ENCODE measurements around the gene CADM2. TPM values are rescaled to one million over a fixed set of nuclear protein-coding genes. Genes with fewer than 3 reads are reported as not detected.

Gene CADM2
- total RNA-seq, 2 donors from 2014 or later = 24.1 to 29.8 TPM

GRCh38 chr3:85572426-85572825 lies 613.6 kb downstream of the CADM2 start:
- 94 to 96% methylated on average over 4 of the region's 4 CpGs for WGBS, 2 experiments (ENCODE audit: insufficient coverage in 1 of 2, insufficient read length in 1 of 2)
- no peak overlapping the region for H3K4me3 Mint-ChIP-seq

DNA sequence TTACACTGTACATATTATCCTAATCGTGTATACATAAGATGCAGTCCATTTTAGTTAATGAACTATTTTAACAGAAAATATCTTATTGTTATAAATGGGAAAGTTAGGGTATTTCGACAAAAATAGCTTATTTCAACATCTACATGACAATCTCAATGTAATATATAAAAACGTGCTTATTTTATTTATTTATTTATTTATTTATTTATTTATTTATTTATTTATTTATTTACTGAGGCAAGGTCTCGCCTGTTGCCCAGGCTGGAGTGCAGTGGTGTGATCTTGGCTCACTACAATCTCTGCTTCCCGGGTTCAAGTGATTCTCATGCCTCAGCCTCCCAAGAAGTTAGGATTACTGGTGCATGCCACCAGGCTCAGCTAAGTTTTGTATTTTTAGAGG lies 614.2 kb downstream of the CADM2 start:
- Mint-ChIP-seq H3K27me3 (ENCODE audit: insufficient read depth) (no peaks in the 10 kb centered on the region), H3K4me1 (peaks cover 7% of the 10 kb centered on the region), H3K9me3 (no peaks in the 10 kb centered on the region), H3K36me3 (ENCODE audit: low read depth) (no peaks in the 10 kb centered on the region), H3K27ac (no peak overlapping the region), H3K4me3 (no peak overlapping the region)
- H3K27ac ChIP-seq (ENCODE audit: low read depth, low read length) = no peak overlapping the region
- H3K9ac ChIP-seq (ENCODE audit: extremely low read depth, low read length, poor library complexity, severe bottlenecking) = no peak overlapping the region
- H3K4me1 ChIP-seq (ENCODE audit: control insufficient read depth, insufficient read depth, low read length) = no peaks in the 10 kb centered on the region
- H3K4me3 ChIP-seq (ENCODE audit: low read length) = no peak overlapping the region
- no peak for DNase-seq
- no peaks in the 10 kb centered on the region for H3K36me3 ChIP-seq (ENCODE audit: control insufficient read depth, insufficient read depth, low read length)
- TF ChIP-seq, protein P1, sequence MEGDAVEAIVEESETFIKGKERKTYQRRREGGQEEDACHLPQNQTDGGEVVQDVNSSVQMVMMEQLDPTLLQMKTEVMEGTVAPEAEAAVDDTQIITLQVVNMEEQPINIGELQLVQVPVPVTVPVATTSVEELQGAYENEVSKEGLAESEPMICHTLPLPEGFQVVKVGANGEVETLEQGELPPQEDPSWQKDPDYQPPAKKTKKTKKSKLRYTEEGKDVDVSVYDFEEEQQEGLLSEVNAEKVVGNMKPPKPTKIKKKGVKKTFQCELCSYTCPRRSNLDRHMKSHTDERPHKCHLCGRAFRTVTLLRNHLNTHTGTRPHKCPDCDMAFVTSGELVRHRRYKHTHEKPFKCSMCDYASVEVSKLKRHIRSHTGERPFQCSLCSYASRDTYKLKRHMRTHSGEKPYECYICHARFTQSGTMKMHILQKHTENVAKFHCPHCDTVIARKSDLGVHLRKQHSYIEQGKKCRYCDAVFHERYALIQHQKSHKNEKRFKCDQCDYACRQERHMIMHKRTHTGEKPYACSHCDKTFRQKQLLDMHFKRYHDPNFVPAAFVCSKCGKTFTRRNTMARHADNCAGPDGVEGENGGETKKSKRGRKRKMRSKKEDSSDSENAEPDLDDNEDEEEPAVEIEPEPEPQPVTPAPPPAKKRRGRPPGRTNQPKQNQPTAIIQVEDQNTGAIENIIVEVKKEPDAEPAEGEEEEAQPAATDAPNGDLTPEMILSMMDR (conservative IDR thresholded peaks at IDR 0.05) = no peak
- 96 to 100% methylated on average over 1 to 3 of the region's 5 CpGs for WGBS, 2 experiments (ENCODE audit: insufficient coverage in 1 of 2, insufficient read length in 1 of 2)
- H3K9me3 ChIP-seq (ENCODE audit: control insufficient read depth, low read length) = no peaks in the 10 kb centered on the region
- H3K27me3 ChIP-seq (ENCODE audit: control insufficient read depth, insufficient read depth, low read length, poor library complexity, severe bottlenecking) = no peaks in the 10 kb centered on the region

More at GRCh38 chr3:85572426-85572825, 613.6 kb downstream of the CADM2 start:
- Histone ChIP-seq H3K4me3 (ENCODE audit: low read length) (no peak overlapping the region), H3K27ac (ENCODE audit: low read depth, low read length) (no peak overlapping the region), H3K36me3 (ENCODE audit: control insufficient read depth, insufficient read depth, low read length) (no peaks in the 10 kb centered on the region), H3K9ac (ENCODE audit: extremely low read depth, low read length, poor library complexity, severe bottlenecking) (no peak overlapping the region), H3K9me3 (ENCODE audit: control insufficient read depth, low read length) (no peaks in the 10 kb centered on the region), H3K27me3 (ENCODE audit: control insufficient read depth, insufficient read depth, low read length, poor library complexity, severe bottlenecking) (no peaks in the 10 kb centered on the region), H3K4me1 (ENCODE audit: control insufficient read depth, insufficient read depth, low read length) (no peaks in the 10 kb centered on the region)
- Mint-ChIP-seq H3K4me1 (peaks cover 7% of the 10 kb centered on the region), H3K27me3 (ENCODE audit: insufficient read depth) (no peaks in the 10 kb centered on the region), H3K9me3 (no peaks in the 10 kb centered on the region), H3K27ac (no peak overlapping the region), H3K36me3 (ENCODE audit: low read depth) (no peaks in the 10 kb centered on the region)
- DNase-seq = no peak
- TF ChIP-seq, protein P1 (conservative IDR thresholded peaks at IDR 0.05) = no peak

GRCh38 chr3:85574006-85574705 lies 615.4 kb downstream of the CADM2 start:
- H3K9ac ChIP-seq (ENCODE audit: extremely low read depth, low read length, poor library complexity, severe bottlenecking) = no peak overlapping the region
- H3K27me3 ChIP-seq (ENCODE audit: control insufficient read depth, insufficient read depth, low read length, poor library complexity, severe bottlenecking) = no peaks in the 10 kb centered on the region
- no peaks in the 10 kb centered on the region for H3K27me3 Mint-ChIP-seq (ENCODE audit: insufficient read depth)
- H3K4me1 Mint-ChIP-seq = peaks cover 8% of the 10 kb centered on the region
- no peak overlapping the region for H3K4me3 Mint-ChIP-seq
- no peaks in the 10 kb centered on the region for H3K9me3 ChIP-seq (ENCODE audit: control insufficient read depth, low read length)
- no peaks in the 10 kb centered on the region for H3K36me3 Mint-ChIP-seq (ENCODE audit: low read depth)
- no peaks in the 10 kb centered on the region for H3K36me3 ChIP-seq (ENCODE audit: control insufficient read depth, insufficient read depth, low read length)
- H3K4me1 ChIP-seq (ENCODE audit: control insufficient read depth, insufficient read depth, low read length) = no peaks in the 10 kb centered on the region
- WGBS, 2 experiments (ENCODE audit: insufficient coverage in 1 of 2, insufficient read length in 1 of 2) = 81 to 100% methylated on average over 1 of the region's 2 CpGs
- H3K4me3 ChIP-seq (ENCODE audit: low read length) = no peak overlapping the region
- H3K27ac ChIP-seq (ENCODE audit: low read depth, low read length) = no peak overlapping the region
- no peak for DNase-seq
- no peak overlapping the region for H3K27ac Mint-ChIP-seq
- no peaks in the 10 kb centered on the region for H3K9me3 Mint-ChIP-seq
- TF ChIP-seq, protein P1 (conservative IDR thresholded peaks at IDR 0.05) = no peak

Measured in endodermal cell (in vitro differentiated cells).